Thyroid gland (tissue), 4 donors: ENCODE results near the gene RESF1. TPM values are rescaled to one million over a fixed set of nuclear protein-coding genes. Genes with fewer than 3 reads are reported as not detected.

Experiments used
- DNase-seq, 2 donors: peaks; one replicate each; pipeline ENCODE4 v3.0.0-alpha.2; 2019
- H3K27ac ChIP-seq, 3 donors: fragments of 200-600 bp; sonication (generic); 1 replicate in 2 of 3; 2 replicates in 1 of 3; pipeline ENCODE4 v1.5.1; 2016 to 2019; ENCODE audit warnings: mild to moderate bottlenecking in 1 of 3, moderate library complexity in 1 of 3
- H3K27me3 ChIP-seq: fragments of 200-600 bp; sonication (generic); one replicate; pipeline ENCODE4 v1.5.1; 2019
- H3K36me3 ChIP-seq, 2 donors: fragments of 200-600 bp; sonication (generic); one replicate each; pipeline ENCODE4 v1.5.1; 2016 to 2019
- H3K4me1 ChIP-seq, 2 donors: fragments of 200-600 bp; sonication (generic); one replicate each; pipeline ENCODE4 v1.5.1; 2017 to 2019
- H3K4me3 ChIP-seq, 3 donors: fragments of 200-600 bp; sonication (generic); replicated peaks in 1 of 3; 1 replicate in 2 of 3; 2 replicates in 1 of 3; pipeline ENCODE4 v1.5.1; 2016; ENCODE audit warnings: mild to moderate bottlenecking in 1 of 3
- H3K9me3 ChIP-seq: fragments of 200-600 bp; sonication (generic); one replicate; pipeline ENCODE4 v1.5.1; 2017
- CTCF ChIP-seq, 6 experiments: fragments of 200-600 bp in 3 of 6; fragments of 450-650 bp in 3 of 6; sonication (generic) in 3 of 6; IDR thresholded peaks; one replicate each; pipeline ENCODE4 v1.5.1; 2016 to 2019; ENCODE audit warnings: antibody characterized with exemption in 6 of 6, mild to moderate bottlenecking in 2 of 6, inconsistent platforms in 1 of 6, moderate library complexity in 1 of 6
- POLR2A ChIP-seq, 2 donors: fragments of 450-650 bp; IDR thresholded peaks; one replicate each; pipeline ENCODE4 v1.6.1; 2017; ENCODE audit warnings: antibody characterized with exemption in 2 of 2, mild to moderate bottlenecking in 2 of 2, moderate library complexity in 1 of 2
- WGBS, 2 donors: methylation state at CpG; one replicate each; pipeline ENCODE4 v1.1.5; 2017; 5-methylcytosine and 5-hydroxymethylcytosine counted together
- intact Hi-C: fragments of 100-400 bp; cut with DNase I; formaldehyde crosslinking; loops from one replicate; pipeline ENCODE4 v1.15.1; 2023
- total RNA-seq, 4 donors: library from RNA; depleted of rRNA; stranded (reverse); fragments of >200 nt; gene quantifications; one replicate each; pipeline ENCODE4 v1.2.3, GENCODE V29; 2016

RESF1 gene
- 10 to 100 TPM; 62.5 to 75.1 (median 63.3) TPM for total RNA-seq

GRCh38 chr12:31959161-31959700 lies at the start of gene RESF1:
Gene RESF1 (plus strand): TSS chr12:31959415. CDS start chr12:31980956, 21,541 bp downstream.
- Histone ChIP-seq H3K27ac (peak within 1 kb of the TSS; percentile 84 to 91 (median 86)), H3K4me1 (peaks cover 31 to 34% of the 10 kb centered on the region in 2 donors), H3K36me3 (peaks cover 0 to 6% of the 10 kb centered on the region in 2 donors), H3K4me3 (peak within 1 kb of the TSS; percentile 10 to 61 (median 48)), H3K9me3 (no peaks in the 10 kb centered on the region), H3K27me3 (no peaks in the 10 kb centered on the region)
- DNase-seq: peak; percentile 92
- intact Hi-C loops: loop anchor here (10.0 kb wide), 1 partner anchor 234 kb away; the partner anchor contains the start of gene AMN1
- TF ChIP-seq CTCF (IDR thresholded peaks at IDR 0.05) (no peak), POLR2A (IDR thresholded peaks at IDR 0.05) (peak; percentile 34 to 85)
- 1 to 2% methylated on average over 7 to 20 of the region's 67 CpGs for WGBS, 2 donors

GRCh38 chr12:31914927-31915326 lies 44.3 kb upstream of the RESF1 start:
- H3K27ac ChIP-seq: no peak overlapping the region
- TF ChIP-seq POLR2A (IDR thresholded peaks at IDR 0.05): no peak
- TF ChIP-seq CTCF (IDR thresholded peaks at IDR 0.05): no peak
- intact Hi-C loops: no loop called here
- no peaks in the 10 kb centered on the region for H3K27me3 ChIP-seq
- WGBS, 2 donors: 43 to 44% methylated on average over 1 of the region's 1 CpG
- no peak overlapping the region for H3K4me3 ChIP-seq
- H3K36me3 ChIP-seq: no peaks in the 10 kb centered on the region
- H3K9me3 ChIP-seq: no peaks in the 10 kb centered on the region
- DNase-seq: no peak
- H3K4me1 ChIP-seq: no peaks in the 10 kb centered on the region

GRCh38 chr12:31915446-31915845 lies 43.8 kb upstream of the RESF1 start:
- H3K27ac ChIP-seq: no peak overlapping the region
- H3K27me3 ChIP-seq: no peaks in the 10 kb centered on the region
- no peaks in the 10 kb centered on the region for H3K36me3 ChIP-seq
- 87 to 88% methylated on average over 3 of the region's 3 CpGs for WGBS, 2 donors
- no peaks in the 10 kb centered on the region for H3K4me1 ChIP-seq
- TF ChIP-seq POLR2A (IDR thresholded peaks at IDR 0.05) (no peak), CTCF (IDR thresholded peaks at IDR 0.05) (no peak)
- intact Hi-C loops: no loop called here
- H3K4me3 ChIP-seq: no peak overlapping the region
- no peaks in the 10 kb centered on the region for H3K9me3 ChIP-seq
- no peak for DNase-seq

- Histone ChIP-seq H3K4me3 (no peak overlapping the region), H3K27me3 (no peaks in the 10 kb centered on the region), H3K36me3 (no peaks in the 10 kb centered on the region), H3K9me3 (no peaks in the 10 kb centered on the region), H3K27ac (no peak overlapping the region), H3K4me1 (no peaks in the 10 kb centered on the region)
- TF ChIP-seq CTCF (IDR thresholded peaks at IDR 0.05) (no peak), POLR2A (IDR thresholded peaks at IDR 0.05) (no peak)
- 87 to 91% methylated on average over 1 of the region's 1 CpG for WGBS, 2 donors
- no peak for DNase-seq
- intact Hi-C loops: no loop called here
These were observed 36.7 kb upstream of the RESF1 start for GRCh38 chr12:31922341-31923062.

- intact Hi-C loops: no loop called here
- Histone ChIP-seq H3K4me3 (no peak overlapping the region), H3K27me3 (no peaks in the 10 kb centered on the region), H3K9me3 (no peaks in the 10 kb centered on the region), H3K4me1 (no peaks in the 10 kb centered on the region), H3K27ac (no peak overlapping the region), H3K36me3 (no peaks in the 10 kb centered on the region)
- no peak for DNase-seq
- TF ChIP-seq POLR2A (IDR thresholded peaks at IDR 0.05) (no peak), CTCF (IDR thresholded peaks at IDR 0.05) (no peak)
- WGBS, 2 donors: 89 to 94% methylated on average over 2 of the region's 2 CpGs
These were observed 36.2 kb upstream of the RESF1 start for GRCh38 chr12:31923063-31923412.
